Posterior vena cava (tissue), 2 donors: ENCODE data around the gene PPP1R37. TPM values are rescaled to one million over a fixed set of nuclear protein-coding genes. Genes with fewer than 3 reads are reported as not detected.
"Not testable (repeated sequence)": the region's sequence is repeated elsewhere in the genome, so short reads cannot be mapped to it uniquely, and the experiment has no call there.

Source experiments
- DNase-seq: peaks from one replicate; pipeline ENCODE4 v3.0.0-alpha.2; 2020; ENCODE audit warnings: low spot score
- intact Hi-C, 2 donors: fragments of 100-400 bp; cut with DNase I; formaldehyde crosslinking; loops; one replicate each; pipeline versions ENCODE4 v1.14.1 to v1.14.2; 2022 to 2023
- total RNA-seq, 2 donors: library from RNA; stranded (reverse); fragmentation: NEBNext Ultra II Directional; extraction: Animal tissue kit (Norgen Biotek cat#: 25700); gene quantifications; one replicate each; pipeline ENCODE4 v1.2.1, GENCODE V29; 2021
- donor health status: DM: yes; HTN: yes; CAD: no.
- donor health status: DM: yes; HTN: yes; CAD: no.

The PPP1R37 gene
- total RNA-seq, 2 donors from 2014 or later: 15.2 to 16.2 TPM

- intact Hi-C loops, DNase-seq: not testable (repeated sequence)
These were observed 13.4 kb downstream of the PPP1R37 start for GRCh38 chr19:45106363-45106762.

GRCh38 chr19:45107621-45108150 is 14.7 kb downstream of the PPP1R37 start:
- intact Hi-C loops: no loop called here

GRCh38 chr19:45110851-45111266 is 17.9 kb downstream of the PPP1R37 start:
- intact Hi-C loops: no loop called here
- no peak for DNase-seq

More at GRCh38 chr19:45107621-45108150, 14.7 kb downstream of the PPP1R37 start:
- no peak for DNase-seq

GRCh38 chr19:45112111-45112827 is 19.3 kb downstream of the PPP1R37 start:
- intact Hi-C loops: no loop called here
- DNase-seq: no peak

- DNase-seq: no peak
- intact Hi-C loops: no loop called here
These were observed 20.6 kb downstream of the PPP1R37 start for GRCh38 chr19:45113628-45114027.

- intact Hi-C loops: no loop called here
- no peak for DNase-seq
These were observed 21.1 kb downstream of the PPP1R37 start for GRCh38 chr19:45114116-45114515.

- intact Hi-C loops: no loop called here
- no peak for DNase-seq
These were observed 23.0 kb downstream of the PPP1R37 start for GRCh38 chr19:45115809-45116615.

- DNase-seq: no peak
- intact Hi-C loops: no loop called here
These were observed 24.2 kb downstream of the PPP1R37 start for GRCh38 chr19:45117167-45117594.

GRCh38 chr19:45117671-45118070 is 24.7 kb downstream of the PPP1R37 start:
- DNase-seq: no peak
- intact Hi-C loops: no loop called here

- no peak for DNase-seq
- intact Hi-C loops: no loop called here
These were observed 25.1 kb downstream of the PPP1R37 start for GRCh38 chr19:45118106-45118505.

GRCh38 chr19:45118591-45119355 is 25.8 kb downstream of the PPP1R37 start:
- DNase-seq, intact Hi-C loops: not testable (repeated sequence)

- intact Hi-C loops: no loop called here
- no peak for DNase-seq
These were observed 26.6 kb downstream of the PPP1R37 start for GRCh38 chr19:45119582-45119981.

GRCh38 chr19:45121827-45122345 is 28.9 kb downstream of the PPP1R37 start:
- intact Hi-C loops: no loop called here
- no peak for DNase-seq

GRCh38 chr19:45122832-45123231 is 29.9 kb downstream of the PPP1R37 start:
- DNase-seq: no peak
- intact Hi-C loops: no loop called here

- intact Hi-C loops: no loop called here
- DNase-seq: no peak
These were observed 30.5 kb downstream of the PPP1R37 start for GRCh38 chr19:45123440-45123850.

- intact Hi-C loops: no loop called here
- no peak for DNase-seq
These were observed 31.0 kb downstream of the PPP1R37 start for GRCh38 chr19:45124021-45124420.

- DNase-seq: no peak
- intact Hi-C loops: no loop called here
These were observed 32.4 kb downstream of the PPP1R37 start for GRCh38 chr19:45125360-45125759.

- no peak for DNase-seq
- intact Hi-C loops: no loop called here
These were observed 33.1 kb downstream of the PPP1R37 start for GRCh38 chr19:45125975-45126493.

- intact Hi-C loops: no loop called here
These were observed 33.7 kb downstream of the PPP1R37 start for GRCh38 chr19:45126654-45127053.

More at GRCh38 chr19:45126654-45127053, 33.7 kb downstream of the PPP1R37 start:
- DNase-seq: no peak
